SK-N-SH treated with all-trans-retinoic acid at 6 μM for 48 hours (cell line): ENCODE data around the gene TLL2.

Source experiments
- ARNTL ChIP-seq: fragments of 450-650 bp; formaldehyde crosslinking; IDR thresholded peaks from 2 replicates; pipeline ENCODE4 v1.5.0; 2020; ENCODE audit warnings: low read depth, mild to moderate bottlenecking, moderate library complexity, borderline replicate concordance
- RARB ChIP-seq: fragments of 250-450 bp; sonication (Bioruptor Pico); IDR thresholded peaks from 2 replicates; pipeline ENCODE4 v1.8.0; 2021; ENCODE audit warnings: mild to moderate bottlenecking, moderate library complexity
- SNAI2 ChIP-seq: fragments of 250-450 bp; sonication (Bioruptor Pico); IDR thresholded peaks from 2 replicates; pipeline ENCODE4 v1.5.0; 2020; ENCODE audit warnings: mild to moderate bottlenecking, moderate library complexity

- TF ChIP-seq RARB (CRISPR knock-in tag) = no peak
- TF ChIP-seq ARNTL = no peak
- no peak for TF ChIP-seq SNAI2 (CRISPR knock-in tag)
Measured at GRCh38 chr10:96465599-96465998, 48.1 kb downstream of the TLL2 start.
